ENCODE measurements around the gene OR4E2. TPM values are rescaled to one million over a fixed set of nuclear protein-coding genes. Genes with fewer than 3 reads are reported as not detected.
"Not testable (repeated sequence)": the region's sequence is repeated elsewhere in the genome, so short reads cannot be mapped to it uniquely, and the experiment has no call there.

The OR4E2 gene
- not detected in 2 replicates for total RNA-seq

GRCh38 chr14:21653331-21653885 is at the start of gene OR4E2:
Gene OR4E2, plus strand, starts transcription at chr14:21653835. Its CDS starts 11,248 bp downstream, at chr14:21665083.
- H3K4me3 Mint-ChIP-seq (ENCODE audit: low read depth), result no peak within 1 kb of the TSS
- no peak within 1 kb of the TSS for H3K27ac Mint-ChIP-seq
- no peak for DNase-seq (ENCODE audit: low spot score)
- peaks cover 6% of the 10 kb centered on the region for H3K27me3 Mint-ChIP-seq (ENCODE audit: low read depth)
- no peaks in the 10 kb centered on the region for H3K36me3 Mint-ChIP-seq (ENCODE audit: low read depth)
- H3K4me1 Mint-ChIP-seq (ENCODE audit: low read depth), result no peaks in the 10 kb centered on the region
- H3K9me3 Mint-ChIP-seq, result no peaks in the 10 kb centered on the region
- intact Hi-C loops (cut with micrococcal nuclease), result no loop called here

- no peaks in the 10 kb centered on the region for H3K4me1 Mint-ChIP-seq (ENCODE audit: low read depth)
- H3K4me3 Mint-ChIP-seq (ENCODE audit: low read depth), result no peak overlapping the region
- DNase-seq (ENCODE audit: low spot score), result no peak
- H3K27ac Mint-ChIP-seq, result no peak overlapping the region
- H3K27me3 Mint-ChIP-seq (ENCODE audit: low read depth), result peaks cover 12% of the 10 kb centered on the region
- no peaks in the 10 kb centered on the region for H3K36me3 Mint-ChIP-seq (ENCODE audit: low read depth)
- intact Hi-C loops (cut with micrococcal nuclease), result no loop called here
- no peaks in the 10 kb centered on the region for H3K9me3 Mint-ChIP-seq
Measured at GRCh38 chr14:21612324-21612723, 41.3 kb upstream of the OR4E2 start.

- Mint-ChIP-seq H3K27ac (no peak overlapping the region), H3K4me3 (ENCODE audit: low read depth) (no peak overlapping the region), H3K27me3 (ENCODE audit: low read depth) (peaks cover 7% of the 10 kb centered on the region), H3K36me3 (ENCODE audit: low read depth) (no peaks in the 10 kb centered on the region), H3K9me3 (no peaks in the 10 kb centered on the region), H3K4me1 (ENCODE audit: low read depth) (no peaks in the 10 kb centered on the region)
- intact Hi-C loops (cut with micrococcal nuclease), result no loop called here
- DNase-seq (ENCODE audit: low spot score), result no peak
Measured at GRCh38 chr14:21614240-21614639, 39.4 kb upstream of the OR4E2 start.

- H3K9me3 Mint-ChIP-seq, result no peaks in the 10 kb centered on the region
- no peak for DNase-seq (ENCODE audit: low spot score)
- H3K27me3 Mint-ChIP-seq (ENCODE audit: low read depth), result peaks cover 2% of the 10 kb centered on the region
- H3K36me3 Mint-ChIP-seq (ENCODE audit: low read depth), result no peaks in the 10 kb centered on the region
- H3K27ac Mint-ChIP-seq, result no peak overlapping the region
- no peak overlapping the region for H3K4me3 Mint-ChIP-seq (ENCODE audit: low read depth)
- intact Hi-C loops (cut with micrococcal nuclease), result no loop called here
- no peaks in the 10 kb centered on the region for H3K4me1 Mint-ChIP-seq (ENCODE audit: low read depth)
Measured at GRCh38 chr14:21617614-21618013, 36.0 kb upstream of the OR4E2 start.

- Mint-ChIP-seq H3K4me1 (ENCODE audit: low read depth) (no peaks in the 10 kb centered on the region), H3K9me3 (peaks cover 7% of the 10 kb centered on the region), H3K27ac (no peak overlapping the region), H3K4me3 (ENCODE audit: low read depth) (no peak overlapping the region), H3K36me3 (ENCODE audit: low read depth) (no peaks in the 10 kb centered on the region), H3K27me3 (ENCODE audit: low read depth) (peaks cover 6% of the 10 kb centered on the region)
- no peak for DNase-seq (ENCODE audit: low spot score)
- intact Hi-C loops (cut with micrococcal nuclease), result no loop called here
Measured at GRCh38 chr14:21626491-21627230, 27.0 kb upstream of the OR4E2 start.

- intact Hi-C loops (cut with micrococcal nuclease); H3K36me3 Mint-ChIP-seq (ENCODE audit: low read depth); H3K27ac Mint-ChIP-seq; H3K27me3 Mint-ChIP-seq (ENCODE audit: low read depth); H3K9me3 Mint-ChIP-seq; DNase-seq (ENCODE audit: low spot score); H3K4me3 Mint-ChIP-seq (ENCODE audit: low read depth); H3K4me1 Mint-ChIP-seq (ENCODE audit: low read depth): not testable (repeated sequence)
Measured at GRCh38 chr14:21630503-21630902, 23.1 kb upstream of the OR4E2 start.

GRCh38 chr14:21631084-21631483 is 22.6 kb upstream of the OR4E2 start:
- Mint-ChIP-seq H3K4me3 (ENCODE audit: low read depth) (no peak overlapping the region), H3K27ac (no peak overlapping the region), H3K27me3 (ENCODE audit: low read depth) (peaks cover 7% of the 10 kb centered on the region), H3K9me3 (peaks cover 7% of the 10 kb centered on the region), H3K36me3 (ENCODE audit: low read depth) (no peaks in the 10 kb centered on the region), H3K4me1 (ENCODE audit: low read depth) (no peaks in the 10 kb centered on the region)
- no peak for DNase-seq (ENCODE audit: low spot score)
- intact Hi-C loops (cut with micrococcal nuclease), result no loop called here

GRCh38 chr14:21634840-21635239 is 18.8 kb upstream of the OR4E2 start, which contains the start of gene OR10G2:
Gene OR10G2, minus strand, starts transcription at chr14:21634940. Its CDS starts 98 bp downstream, at chr14:21634842.
- no peaks in the 10 kb centered on the region for H3K4me1 Mint-ChIP-seq (ENCODE audit: low read depth)
- no peak for DNase-seq (ENCODE audit: low spot score)
- H3K4me3 Mint-ChIP-seq (ENCODE audit: low read depth), result no peak within 1 kb of the TSS
- H3K9me3 Mint-ChIP-seq, result peaks cover 7% of the 10 kb centered on the region
- intact Hi-C loops (cut with micrococcal nuclease), result no loop called here
- H3K27ac Mint-ChIP-seq, result no peak within 1 kb of the TSS
- no peaks in the 10 kb centered on the region for H3K36me3 Mint-ChIP-seq (ENCODE audit: low read depth)
- H3K27me3 Mint-ChIP-seq (ENCODE audit: low read depth), result peaks cover 3% of the 10 kb centered on the region

- Mint-ChIP-seq H3K9me3 (no peaks in the 10 kb centered on the region), H3K4me1 (ENCODE audit: low read depth) (no peaks in the 10 kb centered on the region), H3K27me3 (ENCODE audit: low read depth) (peaks cover 1% of the 10 kb centered on the region), H3K27ac (no peak overlapping the region), H3K36me3 (ENCODE audit: low read depth) (no peaks in the 10 kb centered on the region), H3K4me3 (ENCODE audit: low read depth) (peak overlapping the region; percentile 45)
- DNase-seq (ENCODE audit: low spot score), result no peak
- intact Hi-C loops (cut with micrococcal nuclease), result no loop called here
Measured at GRCh38 chr14:21642683-21643082, 11.0 kb upstream of the OR4E2 start.

GRCh38 chr14:21643407-21643806 is 10.2 kb upstream of the OR4E2 start:
- H3K4me1 Mint-ChIP-seq (ENCODE audit: low read depth), result no peaks in the 10 kb centered on the region
- peaks cover 3% of the 10 kb centered on the region for H3K27me3 Mint-ChIP-seq (ENCODE audit: low read depth)
- H3K4me3 Mint-ChIP-seq (ENCODE audit: low read depth), result peak overlapping the region; percentile 26
- H3K36me3 Mint-ChIP-seq (ENCODE audit: low read depth), result no peaks in the 10 kb centered on the region
- H3K9me3 Mint-ChIP-seq, result no peaks in the 10 kb centered on the region
- no peak overlapping the region for H3K27ac Mint-ChIP-seq
- intact Hi-C loops (cut with micrococcal nuclease), result no loop called here
- no peak for DNase-seq (ENCODE audit: low spot score)

- H3K27me3 Mint-ChIP-seq (ENCODE audit: low read depth), result peaks cover 6% of the 10 kb centered on the region
- intact Hi-C loops (cut with micrococcal nuclease), result no loop called here
- no peaks in the 10 kb centered on the region for H3K9me3 Mint-ChIP-seq
- no peak overlapping the region for H3K27ac Mint-ChIP-seq
- no peak for DNase-seq (ENCODE audit: low spot score)
- no peaks in the 10 kb centered on the region for H3K4me1 Mint-ChIP-seq (ENCODE audit: low read depth)
- no peak overlapping the region for H3K4me3 Mint-ChIP-seq (ENCODE audit: low read depth)
- H3K36me3 Mint-ChIP-seq (ENCODE audit: low read depth), result no peaks in the 10 kb centered on the region
Measured at GRCh38 chr14:21647380-21647779, 6.3 kb upstream of the OR4E2 start.

- H3K9me3 Mint-ChIP-seq, result no peaks in the 10 kb centered on the region
- no peaks in the 10 kb centered on the region for H3K4me1 Mint-ChIP-seq (ENCODE audit: low read depth)
- no peaks in the 10 kb centered on the region for H3K36me3 Mint-ChIP-seq (ENCODE audit: low read depth)
- H3K27ac Mint-ChIP-seq, result no peak overlapping the region
- H3K27me3 Mint-ChIP-seq (ENCODE audit: low read depth), result peaks cover 6% of the 10 kb centered on the region
- H3K4me3 Mint-ChIP-seq (ENCODE audit: low read depth), result no peak overlapping the region
- intact Hi-C loops (cut with micrococcal nuclease), result no loop called here
- DNase-seq (ENCODE audit: low spot score), result no peak
Measured at GRCh38 chr14:21652209-21652808, 1.3 kb upstream of the OR4E2 start.

- DNase-seq (ENCODE audit: low spot score), result no peak
- Mint-ChIP-seq H3K27ac (no peak overlapping the region), H3K36me3 (ENCODE audit: low read depth) (no peaks in the 10 kb centered on the region), H3K27me3 (ENCODE audit: low read depth) (peaks cover 7% of the 10 kb centered on the region), H3K4me1 (ENCODE audit: low read depth) (no peaks in the 10 kb centered on the region), H3K4me3 (ENCODE audit: low read depth) (no peak overlapping the region), H3K9me3 (no peaks in the 10 kb centered on the region)
- intact Hi-C loops (cut with micrococcal nuclease), result no loop called here
Measured at GRCh38 chr14:21654215-21654614, 580 bp downstream of the OR4E2 start.

Measured in activated T-helper 2 cell treated with anti-CD3 and anti-CD28 coated beads, Interferon-gamma antibody, Interleukin-2, Interleukin-4, amounts not matched to agents 10 μg/mL and 5 μg/mL and 100 μg/mL, durations not matched to agents 14 hours and 24 hours and 36 hours (primary cell).